AG08396 (cell line): Measurements from ENCODE around the gene SERPIND1.
"Not testable (repeated sequence)": the region's sequence is repeated elsewhere in the genome, so short reads cannot be mapped to it uniquely, and the experiment has no call there.

ENCODE experiments used
- DNase-seq: peaks from one replicate; pipeline ENCODE4 v3.0.0; 2012; ENCODE audit warnings: low spot score, mixed read lengths

Gene SERPIND1

GRCh38 chr22:20813056-20813455 is 39.1 kb downstream of the SERPIND1 start:
- DNase-seq = no peak

GRCh38 chr22:20814221-20814808 is 40.4 kb downstream of the SERPIND1 start:
- DNase-seq = no peak

- no peak for DNase-seq
These were observed 41.7 kb downstream of the SERPIND1 start for GRCh38 chr22:20815477-20816050.

GRCh38 chr22:20816559-20816958 is 42.6 kb downstream of the SERPIND1 start:
- DNase-seq = no peak

GRCh38 chr22:20818471-20818870 is 44.6 kb downstream of the SERPIND1 start:
- DNase-seq = no peak

GRCh38 chr22:20819471-20819870 is 45.6 kb downstream of the SERPIND1 start:
- no peak for DNase-seq

- DNase-seq = not testable (repeated sequence)
These were observed 47.9 kb downstream of the SERPIND1 start for GRCh38 chr22:20821717-20822239.

- no peak for DNase-seq
These were observed 48.3 kb downstream of the SERPIND1 start for GRCh38 chr22:20822240-20822639.

- DNase-seq = no peak
These were observed 49.4 kb downstream of the SERPIND1 start for GRCh38 chr22:20823264-20823663.

- DNase-seq = not testable (repeated sequence)
These were observed 51.3 kb downstream of the SERPIND1 start for GRCh38 chr22:20825216-20825615.

GRCh38 chr22:20825624-20826023 is 51.7 kb downstream of the SERPIND1 start:
- no peak for DNase-seq

- not testable (repeated sequence) for DNase-seq
These were observed 52.6 kb downstream of the SERPIND1 start for GRCh38 chr22:20826373-20827152.

GRCh38 chr22:20829491-20830134 is 55.7 kb downstream of the SERPIND1 start:
- DNase-seq = no peak

GRCh38 chr22:20833225-20833665 is 59.3 kb downstream of the SERPIND1 start:
- DNase-seq = no peak

- DNase-seq = no peak
These were observed 60.3 kb downstream of the SERPIND1 start for GRCh38 chr22:20834206-20834605.

GRCh38 chr22:20834725-20835124 is 60.8 kb downstream of the SERPIND1 start:
- DNase-seq = no peak
